ENCODE results near the gene CNTNAP4. TPM values are rescaled to one million over a fixed set of nuclear protein-coding genes. Genes with fewer than 3 reads are reported as not detected.

The CNTNAP4 gene
- total RNA-seq, 1 donor from 2014 or later, result not detected

DNA sequence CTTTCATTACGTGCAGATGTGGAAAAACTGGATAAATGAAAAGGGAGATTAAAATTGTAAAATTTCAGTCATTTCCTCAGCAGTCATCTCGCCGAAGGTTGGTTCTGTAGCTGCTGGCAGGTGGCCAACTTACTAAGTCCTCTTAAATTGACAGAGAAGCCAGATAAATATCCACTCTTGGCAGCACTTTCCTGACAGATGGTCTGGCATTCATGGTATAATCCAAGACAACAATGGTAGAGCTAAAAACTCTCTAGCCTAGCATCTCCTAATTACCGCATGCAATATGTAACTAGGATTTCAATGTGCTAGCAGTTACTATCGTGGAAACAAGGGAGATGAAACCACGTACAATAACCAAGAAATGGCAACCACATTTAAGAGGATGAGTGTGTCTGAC lies 306.3 kb downstream of the CNTNAP4 start:
- peak; percentile 22 for DNase-seq
- Histone ChIP-seq H3K4me1 (no peaks in the 10 kb centered on the region), H3K36me3 (no peaks in the 10 kb centered on the region), H3K27ac (replicated peaks) (no peak overlapping the region), H3K4me3 (no peak overlapping the region), H3K27me3 (ENCODE audit: low read depth) (no peaks in the 10 kb centered on the region), H3K9me3 (replicated peaks) (no peaks in the 10 kb centered on the region)
- TF ChIP-seq, protein P1, sequence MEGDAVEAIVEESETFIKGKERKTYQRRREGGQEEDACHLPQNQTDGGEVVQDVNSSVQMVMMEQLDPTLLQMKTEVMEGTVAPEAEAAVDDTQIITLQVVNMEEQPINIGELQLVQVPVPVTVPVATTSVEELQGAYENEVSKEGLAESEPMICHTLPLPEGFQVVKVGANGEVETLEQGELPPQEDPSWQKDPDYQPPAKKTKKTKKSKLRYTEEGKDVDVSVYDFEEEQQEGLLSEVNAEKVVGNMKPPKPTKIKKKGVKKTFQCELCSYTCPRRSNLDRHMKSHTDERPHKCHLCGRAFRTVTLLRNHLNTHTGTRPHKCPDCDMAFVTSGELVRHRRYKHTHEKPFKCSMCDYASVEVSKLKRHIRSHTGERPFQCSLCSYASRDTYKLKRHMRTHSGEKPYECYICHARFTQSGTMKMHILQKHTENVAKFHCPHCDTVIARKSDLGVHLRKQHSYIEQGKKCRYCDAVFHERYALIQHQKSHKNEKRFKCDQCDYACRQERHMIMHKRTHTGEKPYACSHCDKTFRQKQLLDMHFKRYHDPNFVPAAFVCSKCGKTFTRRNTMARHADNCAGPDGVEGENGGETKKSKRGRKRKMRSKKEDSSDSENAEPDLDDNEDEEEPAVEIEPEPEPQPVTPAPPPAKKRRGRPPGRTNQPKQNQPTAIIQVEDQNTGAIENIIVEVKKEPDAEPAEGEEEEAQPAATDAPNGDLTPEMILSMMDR (IDR thresholded peaks at IDR 0.05; ENCODE audit: borderline replicate concordance), result no peak
- intact Hi-C loops (cut with micrococcal nuclease), result no loop called here

- Histone ChIP-seq H3K9me3 (replicated peaks) (no peaks in the 10 kb centered on the region), H3K27me3 (ENCODE audit: low read depth) (no peaks in the 10 kb centered on the region), H3K27ac (replicated peaks) (no peak overlapping the region), H3K36me3 (no peaks in the 10 kb centered on the region), H3K4me1 (no peaks in the 10 kb centered on the region), H3K4me3 (no peak overlapping the region)
- intact Hi-C loops (cut with micrococcal nuclease), result no loop called here
- DNase-seq, result no peak
- TF ChIP-seq, protein P1 (IDR thresholded peaks at IDR 0.05; ENCODE audit: borderline replicate concordance), result no peak
Observed at GRCh38 chr16:76583945-76584344, 306.7 kb downstream of the CNTNAP4 start.

DNA sequence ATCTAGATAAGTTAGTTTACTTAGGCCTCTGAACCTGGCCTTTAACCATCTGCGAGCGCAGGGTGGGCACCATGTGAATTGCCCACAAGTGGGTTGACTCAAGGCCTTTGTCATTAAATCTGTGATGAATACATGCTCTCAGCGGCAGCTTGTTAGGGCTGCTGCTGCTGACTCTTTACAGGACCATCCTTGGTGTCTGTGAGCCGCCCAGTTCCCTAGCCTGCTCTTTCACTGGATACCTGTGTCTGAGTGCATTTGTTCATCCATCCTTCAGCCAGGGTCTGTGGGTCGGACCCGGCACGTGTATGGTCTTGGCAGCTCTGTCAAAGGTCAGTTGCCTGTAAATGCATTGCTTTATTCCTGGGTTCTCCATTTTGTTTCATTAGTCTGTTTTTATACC lies 321.3 kb downstream of the CNTNAP4 start:
- intact Hi-C loops (cut with micrococcal nuclease), result no loop called here
- H3K4me1 ChIP-seq, result no peaks in the 10 kb centered on the region
- no peaks in the 10 kb centered on the region for H3K27me3 ChIP-seq (ENCODE audit: low read depth)
- TF ChIP-seq, protein P1 (IDR thresholded peaks at IDR 0.05; ENCODE audit: borderline replicate concordance), result no peak
- H3K9me3 ChIP-seq (replicated peaks), result no peaks in the 10 kb centered on the region
- DNase-seq, result no peak
- H3K27ac ChIP-seq (replicated peaks), result no peak overlapping the region
- no peak overlapping the region for H3K4me3 ChIP-seq
- H3K36me3 ChIP-seq, result no peaks in the 10 kb centered on the region

DNA sequence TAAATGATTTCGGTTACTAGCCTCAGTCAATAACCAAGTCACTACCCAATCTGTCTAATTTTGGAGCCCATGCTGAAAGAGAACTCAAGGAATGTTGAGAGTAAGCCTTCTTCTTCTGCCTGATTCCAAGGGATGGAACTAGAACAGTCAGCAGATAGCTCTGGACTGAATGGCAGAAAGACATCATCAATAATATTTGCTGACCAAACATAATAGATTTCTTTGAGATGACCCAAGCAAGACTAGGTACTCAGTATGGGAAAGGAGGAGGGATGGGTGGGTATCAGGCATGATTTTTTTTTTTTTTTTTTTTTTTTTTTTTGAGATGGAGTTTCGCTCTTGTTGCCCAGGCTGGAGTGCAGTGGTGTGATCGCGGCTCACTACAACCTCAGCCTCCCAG lies 330.1 kb downstream of the CNTNAP4 start:
- no peaks in the 10 kb centered on the region for H3K4me1 ChIP-seq
- no peak overlapping the region for H3K27ac ChIP-seq (replicated peaks)
- peaks cover 7% of the 10 kb centered on the region for H3K9me3 ChIP-seq (replicated peaks)
- no peaks in the 10 kb centered on the region for H3K36me3 ChIP-seq
- H3K27me3 ChIP-seq (ENCODE audit: low read depth), result no peaks in the 10 kb centered on the region
- TF ChIP-seq, protein P1 (IDR thresholded peaks at IDR 0.05; ENCODE audit: borderline replicate concordance), result no peak
- H3K4me3 ChIP-seq, result no peak overlapping the region
- intact Hi-C loops (cut with micrococcal nuclease), result no loop called here
- DNase-seq, result no peak
